Measurements from ENCODE around the gene CALML5.

Gene CALML5

DNA sequence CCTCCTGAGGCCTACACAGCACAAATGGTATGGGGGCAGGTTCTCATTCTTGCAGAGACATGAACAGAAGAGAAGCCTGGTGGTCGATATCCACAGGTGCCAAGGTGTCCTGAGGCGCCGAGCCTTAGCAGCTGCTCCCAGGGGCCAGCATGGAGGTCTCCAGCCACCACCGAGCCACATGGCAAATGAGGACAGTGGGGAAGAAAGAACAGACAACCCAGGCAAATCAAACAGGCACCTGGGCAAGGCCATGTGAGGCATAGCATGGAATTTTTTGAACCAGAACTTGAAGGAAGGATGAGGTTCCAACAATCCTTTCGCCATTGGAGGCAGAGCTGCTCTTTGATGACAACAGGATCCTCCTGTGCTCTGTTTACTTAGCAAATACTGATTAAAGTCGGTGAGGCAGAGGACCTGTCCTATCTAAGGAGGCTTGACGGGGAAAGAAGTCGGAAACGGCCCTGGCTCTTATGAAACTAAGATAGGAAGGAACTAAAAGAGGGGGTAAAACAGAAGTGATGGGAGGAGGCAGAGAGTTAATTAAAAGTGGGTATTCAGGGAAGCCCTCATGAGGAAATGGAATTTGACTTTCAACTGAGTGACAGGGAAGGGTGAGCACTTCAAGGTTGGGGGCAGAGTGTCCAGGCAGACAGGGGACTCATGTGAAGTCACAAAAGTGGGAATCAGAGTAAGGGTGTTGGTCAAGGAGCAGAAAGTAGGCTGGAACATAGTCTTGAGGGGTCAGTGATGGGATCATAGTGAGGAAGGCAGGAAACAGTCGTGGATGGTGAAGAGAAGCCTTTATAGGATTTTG is 16.8 kb upstream of the CALML5 start:
- no peak for DNase-seq

DNA sequence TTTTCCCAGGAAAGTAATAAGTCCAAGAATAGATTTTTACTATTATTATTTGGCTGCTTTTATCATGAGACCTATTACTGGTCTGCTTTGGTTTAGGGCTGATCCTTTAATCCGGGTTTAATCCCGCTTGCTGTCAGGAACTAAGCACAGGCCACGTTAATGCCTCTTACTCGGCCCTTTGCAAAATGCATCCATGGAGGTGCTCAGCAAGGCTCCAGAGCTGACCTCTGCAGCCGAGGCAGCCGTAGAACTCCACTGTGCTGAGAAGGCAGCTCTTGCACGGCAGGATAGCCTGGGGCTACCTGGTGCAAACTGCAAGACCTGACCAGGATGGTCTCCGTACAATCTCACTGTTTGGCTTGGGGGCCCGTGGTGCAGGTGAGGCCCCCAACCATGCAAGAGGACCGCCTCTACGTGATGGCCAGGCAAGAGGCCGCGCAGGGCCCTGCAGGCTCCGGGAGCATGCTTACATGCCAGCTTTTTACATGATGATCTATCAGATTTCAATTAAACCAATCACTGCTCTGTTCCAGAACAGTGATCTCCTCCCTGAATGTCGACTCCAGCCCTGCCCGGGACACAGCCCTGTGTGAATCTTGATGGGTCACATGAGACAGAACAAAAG is 15.0 kb upstream of the CALML5 start:
- DNase-seq, result no peak

DNA sequence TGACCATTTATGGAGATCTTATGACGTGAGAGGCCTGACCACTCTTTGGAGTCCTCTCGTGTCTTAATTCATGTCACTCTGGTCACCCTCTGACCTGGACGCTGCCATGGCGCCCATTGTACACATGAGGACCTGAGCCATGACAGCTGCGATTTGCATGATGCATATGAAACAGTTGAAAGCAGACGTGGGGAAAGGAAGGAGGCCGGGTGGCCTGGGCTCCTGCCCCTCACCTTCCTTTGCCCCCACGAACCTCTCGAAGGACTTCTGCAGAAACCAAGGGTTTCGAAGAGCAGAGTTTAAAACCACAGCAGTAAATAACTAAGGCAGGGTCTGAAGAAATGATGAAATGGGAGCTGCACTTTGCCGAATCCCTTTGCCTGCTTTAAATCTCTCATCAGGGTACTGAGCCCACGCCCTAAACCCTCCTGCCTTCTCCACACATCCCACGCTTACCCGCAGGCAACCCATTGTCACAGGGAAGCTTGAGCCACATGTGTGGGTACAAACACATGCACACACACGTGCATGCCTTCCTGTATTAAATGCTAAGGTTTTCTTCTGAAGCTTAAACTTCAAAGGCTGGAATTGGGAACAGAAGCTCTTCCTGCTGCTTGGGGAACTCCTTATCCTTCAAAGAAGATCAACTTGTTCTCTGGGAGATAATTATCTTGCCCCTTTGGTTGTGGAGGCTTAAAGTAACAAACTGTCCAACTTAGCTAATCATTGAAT is 13.7 kb upstream of the CALML5 start:
- DNase-seq, result no peak

DNA sequence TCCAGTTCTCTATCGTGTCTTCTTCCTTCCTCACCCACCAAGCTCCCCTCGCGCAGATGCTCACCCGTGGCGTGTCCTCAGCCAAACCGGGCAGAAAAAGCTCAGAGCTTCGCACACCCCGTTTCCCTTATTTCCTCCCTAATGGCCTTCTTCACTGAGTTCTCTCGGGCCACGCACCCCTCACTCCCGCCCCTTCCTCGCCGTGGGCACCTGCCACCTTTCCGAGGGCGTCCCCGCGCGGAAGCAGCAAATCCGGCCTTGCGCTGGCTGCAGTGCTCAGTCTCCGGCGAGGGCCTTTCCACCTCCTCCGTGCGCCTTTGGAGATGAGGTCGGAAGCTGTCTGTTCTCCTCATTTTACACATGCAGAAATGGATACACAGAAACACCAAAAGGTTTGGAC is 13.0 kb upstream of the CALML5 start:
- no peak for DNase-seq

DNA sequence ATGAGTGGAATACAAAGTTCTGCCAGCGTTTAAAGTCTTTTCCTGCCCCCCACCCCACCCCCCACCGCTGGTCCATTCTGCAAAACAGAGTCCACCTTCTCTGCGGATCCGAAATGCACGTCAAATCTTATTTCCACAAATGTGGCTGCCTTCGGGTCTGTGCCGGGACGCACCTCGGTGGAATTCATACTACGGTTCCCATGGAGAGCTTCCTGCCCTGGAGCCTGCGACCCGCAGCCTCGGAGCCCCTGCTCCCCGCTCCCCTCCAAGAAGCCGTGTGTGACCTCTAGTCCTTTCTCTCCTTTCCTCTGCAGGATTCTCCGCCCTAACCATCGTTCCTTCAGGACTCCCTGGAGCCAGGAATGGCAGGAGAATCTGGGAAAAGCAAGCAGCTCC is 12.5 kb upstream of the CALML5 start:
- no peak for DNase-seq

DNA sequence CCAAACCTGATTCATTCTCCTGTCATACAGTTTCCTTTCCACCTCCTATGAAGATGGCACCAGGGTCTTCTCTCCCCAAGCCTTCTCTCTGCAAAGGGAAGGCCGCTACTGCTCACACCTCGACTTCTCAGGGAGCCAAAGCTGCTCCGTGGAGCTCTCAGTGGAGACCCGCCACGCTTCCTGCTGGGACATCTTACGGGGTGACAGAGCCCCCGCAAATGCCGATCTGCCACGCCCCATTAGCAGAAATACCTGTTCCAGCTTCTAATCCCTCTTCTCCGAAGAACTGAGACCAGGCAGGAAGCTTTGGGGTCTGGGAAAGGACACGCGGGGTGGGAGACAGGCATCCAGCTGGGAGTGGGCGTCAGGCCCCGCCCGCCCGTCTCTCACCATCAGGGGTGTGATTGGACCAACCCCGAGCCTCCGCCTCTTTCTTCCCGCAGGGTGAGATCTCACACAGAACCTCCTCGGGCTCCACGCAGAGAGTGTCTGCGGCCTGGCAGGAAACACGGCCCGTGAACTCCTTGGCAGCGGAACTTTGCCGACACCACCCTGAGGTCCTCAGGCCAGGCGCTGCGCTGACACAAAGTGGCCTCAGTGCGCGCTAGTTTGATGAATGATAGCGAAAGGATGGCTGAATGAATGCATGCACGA is 12.0 kb upstream of the CALML5 start:
- no peak for DNase-seq

DNA sequence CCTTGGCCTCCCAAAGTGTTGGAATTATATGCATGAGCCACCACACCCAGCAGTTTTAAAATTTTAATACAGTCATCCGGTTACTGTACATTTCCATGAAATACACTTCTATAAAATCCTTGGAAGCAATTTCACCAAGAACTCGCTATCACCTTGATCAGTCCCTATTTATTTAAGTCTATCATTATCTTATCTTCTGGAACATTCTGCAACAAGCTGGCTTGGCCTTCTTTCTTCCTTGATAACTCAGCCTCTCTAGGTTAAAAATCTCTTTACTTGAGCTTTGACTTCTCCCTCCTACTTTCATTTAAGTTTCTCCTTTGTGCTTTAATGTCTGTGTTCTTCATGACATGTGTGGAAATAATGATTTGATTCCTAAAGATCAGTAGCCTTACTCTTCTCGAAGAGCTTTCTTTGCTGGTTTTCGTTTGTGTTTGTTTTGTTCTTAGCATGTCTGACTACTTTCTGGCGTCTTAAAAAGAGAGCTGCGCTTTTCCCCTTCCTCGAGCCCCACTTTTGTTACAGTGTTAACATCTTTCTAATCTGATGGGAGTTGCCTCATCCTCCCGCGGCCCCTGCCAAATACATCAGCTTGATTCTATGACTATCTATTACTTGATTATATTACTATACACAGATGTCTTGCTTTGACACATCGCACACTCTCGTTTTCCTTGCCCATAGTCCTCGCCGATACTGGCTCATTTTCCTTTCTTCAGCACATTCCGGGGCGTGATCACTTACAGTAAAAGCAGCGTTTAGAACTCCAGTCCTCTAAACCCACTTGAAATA is 11.1 kb upstream of the CALML5 start:
- no peak for DNase-seq

DNA sequence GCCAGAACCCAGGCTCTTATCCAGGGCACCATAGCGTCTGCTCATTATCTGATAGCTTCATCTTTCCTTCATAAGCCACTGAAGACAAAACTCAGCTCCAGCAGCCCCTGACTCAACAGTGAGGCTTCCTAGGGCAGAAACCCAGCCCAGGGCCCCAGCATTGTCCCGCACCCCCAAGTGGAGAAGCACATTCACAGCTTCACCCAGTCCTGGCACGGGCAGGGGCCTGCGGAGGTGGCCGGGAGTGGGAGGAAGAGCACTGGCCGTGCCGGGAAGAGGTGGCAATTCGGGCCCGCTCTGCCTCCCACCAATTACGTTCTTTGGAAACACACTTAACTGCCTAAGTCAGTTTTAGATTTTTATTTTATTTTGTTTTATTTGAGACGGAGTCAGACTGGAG is 10.3 kb upstream of the CALML5 start:
- DNase-seq, result no peak

DNA sequence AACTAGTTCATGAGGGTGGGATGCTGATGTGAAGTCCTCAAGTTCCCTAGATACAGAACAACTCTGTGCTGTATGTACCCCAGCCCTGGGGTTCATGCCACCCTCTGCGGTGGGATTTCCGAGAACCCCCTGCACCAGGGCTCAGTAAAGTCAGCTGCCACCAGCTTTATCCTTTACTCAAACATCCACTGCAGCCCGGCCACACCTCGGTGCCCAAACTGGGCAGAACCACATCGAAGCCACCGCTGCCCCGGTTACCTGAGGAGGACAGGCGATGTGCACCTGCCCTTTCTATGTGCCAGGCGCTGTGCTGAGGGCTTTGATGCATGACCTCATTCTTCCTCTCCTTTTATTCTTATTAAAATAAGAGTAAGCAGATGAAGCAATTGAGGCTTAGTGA is 9.9 kb upstream of the CALML5 start:
- DNase-seq, result no peak

DNA sequence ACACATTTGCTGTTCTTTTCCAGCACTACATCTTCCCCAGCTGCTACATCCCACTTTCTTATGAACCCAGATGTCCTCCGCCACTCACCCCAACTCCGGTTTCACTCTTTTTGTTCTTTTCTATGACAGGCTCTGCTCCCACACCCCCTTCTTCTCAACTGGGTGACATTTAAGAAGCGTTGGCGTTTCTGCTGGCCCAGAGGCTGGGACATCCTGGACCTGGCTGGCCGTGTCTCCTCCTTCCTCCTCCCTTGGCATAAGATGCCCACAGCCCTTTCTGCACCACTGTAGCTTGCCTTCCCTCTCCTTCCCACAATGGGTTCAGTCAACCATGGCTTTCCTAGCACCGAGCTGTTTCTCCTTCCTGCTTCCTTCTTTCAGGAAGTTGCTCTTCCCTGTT is 9.4 kb upstream of the CALML5 start:
- no peak for DNase-seq

DNA sequence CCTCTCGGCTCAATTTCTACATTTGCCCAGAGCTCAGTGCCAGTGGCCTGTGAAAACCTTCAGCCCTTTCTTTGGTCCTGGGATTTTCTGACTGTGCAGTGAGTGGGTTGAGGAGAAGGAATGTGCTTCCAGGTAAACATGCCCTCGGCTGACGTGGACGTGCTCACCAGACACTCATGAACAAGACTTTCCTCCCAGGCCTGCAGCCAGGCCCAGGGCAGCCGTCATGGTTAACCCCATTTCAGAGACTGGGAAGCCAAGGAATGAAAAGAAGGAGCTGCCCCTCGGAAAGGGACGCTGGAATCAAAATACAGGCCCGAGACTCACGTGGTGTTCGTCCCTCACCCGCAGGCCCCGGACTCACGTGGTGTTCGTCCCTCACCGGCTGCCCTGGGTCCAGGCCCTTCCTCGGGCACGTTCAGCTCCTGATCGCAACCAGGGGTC is 8.8 kb upstream of the CALML5 start:
- no peak for DNase-seq

DNA sequence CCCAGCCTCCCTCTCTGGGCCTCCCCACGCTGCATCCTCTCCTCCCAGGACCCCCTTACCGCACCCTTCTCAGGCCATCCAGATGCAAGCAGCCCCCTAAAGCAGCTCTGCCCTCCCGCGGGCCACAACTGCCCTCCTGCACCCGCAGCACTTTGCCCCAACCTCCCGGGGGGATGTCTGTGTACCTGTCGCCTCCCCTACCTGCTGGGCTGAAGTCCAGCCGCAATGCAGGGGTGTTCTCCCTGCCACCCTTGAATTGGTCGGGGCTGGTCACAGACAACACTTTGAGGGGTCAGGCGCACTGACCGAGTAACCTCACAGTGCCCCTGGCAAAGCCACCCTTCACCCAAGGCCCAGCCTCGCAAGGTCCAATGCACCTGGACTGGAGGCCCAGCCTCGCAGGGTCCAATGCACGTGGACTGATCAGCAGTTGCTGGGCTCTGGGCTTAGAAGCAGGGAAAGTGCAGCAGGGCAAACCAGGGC is 8.3 kb upstream of the CALML5 start:
- DNase-seq, result no peak

DNA sequence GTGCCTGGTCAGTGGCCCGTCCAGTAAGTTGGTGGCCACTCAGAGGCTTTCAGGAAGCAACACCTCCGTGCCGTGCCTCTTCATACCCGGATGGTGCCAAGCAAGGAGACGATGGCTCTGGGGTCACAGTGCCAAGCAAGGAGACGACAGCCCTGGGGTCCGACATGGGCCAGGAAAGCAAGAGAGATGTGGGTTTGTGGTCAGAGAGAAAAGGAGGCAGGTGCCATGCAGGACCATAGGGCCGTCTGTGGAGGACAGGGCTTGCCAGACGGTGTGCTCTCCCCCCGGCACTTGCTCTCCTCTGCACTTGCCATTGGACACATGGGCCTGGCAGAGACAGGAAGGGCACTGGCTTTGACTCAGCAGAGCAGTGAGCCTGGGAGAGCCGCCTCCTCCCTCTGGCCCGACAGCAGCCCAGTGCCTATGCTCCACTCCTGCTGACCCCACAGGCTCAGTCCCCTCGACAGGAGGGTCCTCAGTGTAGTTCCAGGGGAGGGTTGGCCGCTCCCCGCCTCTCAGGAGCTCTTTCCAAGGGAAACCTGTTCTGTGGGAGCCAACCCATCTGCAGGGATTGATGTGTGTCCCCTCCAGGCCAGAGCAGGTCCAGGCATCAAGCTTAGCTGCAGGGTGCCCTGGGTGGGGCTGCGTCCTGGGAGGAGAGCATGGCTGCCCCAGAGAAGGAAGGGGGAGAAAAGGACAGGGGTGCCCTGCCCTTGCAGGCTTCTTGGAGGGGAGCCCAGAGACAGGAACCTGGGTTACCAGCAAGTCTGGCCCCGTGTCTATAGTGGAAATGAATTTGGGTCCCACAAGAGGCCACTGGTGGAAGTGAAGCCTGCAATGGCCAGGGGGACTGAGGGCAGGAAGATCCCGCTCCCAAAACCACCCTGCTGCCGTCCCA is 7.6 kb upstream of the CALML5 start:
- DNase-seq, result no peak

DNA sequence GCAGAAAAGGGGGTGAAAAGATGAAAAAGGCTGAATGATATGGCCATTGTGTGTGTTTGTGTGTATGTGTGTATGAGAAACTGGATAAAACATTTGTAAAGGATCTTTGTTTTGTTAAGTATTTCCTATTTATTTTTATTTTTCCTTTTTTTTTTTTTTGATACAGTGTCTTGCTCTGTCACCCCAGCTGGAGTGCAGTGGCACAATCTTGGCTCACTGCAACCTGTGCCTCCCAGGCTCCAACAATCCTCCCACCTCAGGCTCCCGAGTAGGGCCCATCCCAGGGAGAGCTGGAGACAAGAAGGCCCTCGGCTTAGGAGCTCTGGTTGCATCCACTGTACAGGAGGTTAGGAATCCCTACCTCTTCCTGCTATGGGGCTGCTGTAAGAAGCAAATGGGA is 6.9 kb upstream of the CALML5 start:
- no peak for DNase-seq

DNA sequence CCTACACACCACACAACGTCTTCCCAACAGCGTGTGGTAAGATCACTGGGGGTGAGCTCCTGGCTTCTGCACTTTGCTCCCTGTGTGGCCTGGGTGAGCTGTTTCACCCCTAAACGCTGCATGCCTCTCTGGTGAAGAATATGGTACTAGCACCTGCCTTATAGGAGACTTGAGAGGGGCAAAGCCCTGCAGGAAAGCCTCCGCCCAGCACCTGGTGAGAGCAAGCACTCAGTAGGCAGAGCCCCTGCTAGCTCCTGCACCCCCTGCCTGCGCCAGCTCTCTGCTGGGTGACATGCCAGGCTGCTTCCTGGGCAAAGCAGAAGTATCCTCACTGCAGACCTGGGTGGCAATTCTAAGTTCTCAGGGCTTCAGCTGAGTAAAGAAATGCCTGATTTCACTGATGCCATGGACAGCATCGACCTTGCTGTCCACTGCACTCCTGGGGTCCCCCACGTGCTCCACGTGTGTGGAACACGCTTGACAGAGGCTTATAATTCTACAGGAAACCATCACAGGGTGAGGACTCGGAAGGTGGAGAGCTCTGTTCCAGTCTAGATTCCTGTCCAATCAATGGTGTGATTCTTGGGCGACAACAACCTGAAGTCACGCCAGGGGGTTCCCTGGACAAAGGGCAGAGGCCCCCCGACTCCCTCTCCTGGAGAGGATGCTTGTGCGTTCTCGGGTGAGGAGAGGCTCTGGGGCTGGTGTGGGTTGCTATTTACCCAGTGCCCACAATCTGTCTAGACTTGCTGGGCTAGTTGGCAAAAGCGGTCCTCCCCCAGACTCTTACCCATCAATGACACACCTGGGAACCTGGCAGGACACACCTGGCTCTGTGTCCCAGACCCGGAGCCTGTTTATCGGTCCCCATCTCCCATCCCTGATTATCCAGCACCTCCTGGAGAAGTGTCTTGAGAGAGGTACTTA is 5.0 kb upstream of the CALML5 start:
- DNase-seq, result no peak

DNA sequence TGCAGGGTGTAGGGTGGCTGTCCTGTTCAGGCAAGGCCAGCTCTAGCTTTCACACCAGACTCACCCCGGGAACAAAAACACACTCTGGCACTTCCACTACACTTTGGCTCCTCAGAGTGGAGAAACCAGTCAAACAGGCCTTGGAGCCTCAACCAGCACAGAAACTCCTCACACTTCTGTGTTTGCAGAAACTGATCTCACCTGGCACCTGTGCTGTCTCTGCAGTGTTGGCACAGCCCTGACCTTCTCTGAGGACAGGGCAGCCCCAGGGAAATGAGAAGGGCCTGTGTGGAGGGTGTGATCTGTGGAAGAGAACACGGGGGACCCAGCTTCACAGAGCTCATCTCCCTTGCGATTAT is 4.1 kb upstream of the CALML5 start:
- no peak for DNase-seq

DNA sequence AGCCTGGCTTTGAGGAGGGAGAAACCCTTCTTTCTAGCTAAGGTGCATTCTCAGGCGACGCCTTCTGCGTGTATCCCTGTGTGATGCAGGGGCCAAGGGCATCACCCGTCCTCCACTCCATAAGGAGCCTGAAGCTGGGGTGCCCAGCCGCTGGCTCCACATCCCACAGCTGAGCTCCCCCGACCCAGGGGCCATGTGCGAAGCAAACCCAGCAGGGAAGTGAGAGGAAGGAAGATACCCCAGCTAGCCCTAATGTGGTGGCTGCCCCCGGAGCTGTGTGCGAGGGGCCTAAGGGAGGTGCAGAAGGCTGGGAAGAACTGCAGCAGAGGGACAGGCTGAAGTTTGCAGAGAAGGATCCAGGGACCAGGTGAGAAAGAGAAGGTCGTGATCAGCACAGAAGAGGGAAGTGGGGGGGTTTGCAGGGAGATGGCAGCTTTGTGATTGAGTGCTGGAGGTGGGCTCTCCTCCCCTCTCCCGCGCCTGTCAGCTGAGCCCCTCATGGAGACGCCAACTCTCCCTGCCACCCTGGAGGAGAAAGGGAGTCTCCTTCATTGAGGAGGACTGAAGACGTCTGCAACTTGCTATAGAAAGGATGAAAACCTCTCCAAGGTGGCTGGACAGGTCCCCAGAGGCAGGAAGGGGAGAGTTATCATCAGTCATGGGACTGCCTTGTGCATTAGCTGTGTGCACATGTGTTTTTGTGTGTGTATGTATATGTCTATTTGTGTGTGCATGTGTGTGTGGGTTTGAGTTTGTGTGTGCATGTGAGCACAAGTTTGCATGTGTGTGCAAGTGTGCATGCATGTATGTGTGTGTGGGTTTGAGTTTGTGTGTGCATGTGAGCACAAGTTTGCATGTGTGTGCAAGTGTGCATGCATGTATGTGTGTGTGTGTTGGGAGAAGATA is 3.5 kb upstream of the CALML5 start:
- no peak for DNase-seq

DNA sequence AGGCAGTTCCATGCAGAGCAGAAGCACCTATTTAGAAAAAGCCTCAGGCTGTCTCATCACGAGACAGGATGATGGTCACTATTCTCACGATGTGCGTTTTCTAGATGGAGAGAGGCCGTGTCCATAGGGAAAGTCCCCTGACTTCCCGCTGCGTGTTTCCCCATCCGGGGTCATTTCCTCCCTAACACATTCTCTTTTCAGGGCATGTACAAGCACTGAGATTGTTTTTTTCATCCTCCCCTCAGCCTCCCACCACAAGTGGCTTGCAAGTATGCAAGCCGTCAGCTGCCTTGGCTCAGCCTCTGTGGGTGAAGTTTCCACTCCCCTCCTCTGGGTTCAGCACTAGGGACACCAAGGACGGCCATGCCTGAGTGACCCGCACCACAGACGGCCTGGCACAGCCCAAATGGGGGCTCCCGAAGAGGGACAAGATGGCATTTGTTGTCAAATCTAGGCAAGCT is 2.7 kb upstream of the CALML5 start:
- no peak for DNase-seq

DNA sequence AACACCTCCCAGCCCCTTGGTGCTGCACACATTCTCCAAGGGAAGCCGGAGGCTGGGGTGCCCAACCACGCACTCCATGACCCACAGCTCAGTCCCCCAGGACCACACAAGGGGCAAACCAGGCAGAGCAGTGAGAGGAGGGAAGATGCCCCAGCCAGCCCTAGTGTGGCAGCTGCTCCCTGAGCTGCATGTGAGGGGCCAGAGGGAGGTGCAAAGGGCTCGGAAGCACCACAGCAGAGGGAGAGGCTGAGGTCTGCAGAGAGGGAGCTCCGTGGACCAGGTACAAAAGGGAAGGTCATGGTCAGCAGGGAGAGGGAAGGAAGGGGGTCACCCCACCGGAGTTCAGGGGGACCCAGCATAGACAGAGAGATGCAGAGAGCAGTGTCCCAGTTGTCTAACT is 1.5 kb upstream of the CALML5 start:
- no peak for DNase-seq
